K562 (cell line): ENCODE results near the gene ADRB2. TPM values are rescaled to one million over a fixed set of nuclear protein-coding genes. Genes with fewer than 3 reads are reported as not detected.
A peak's percentile ranks its signal among the peaks of the same experiment; 100 is the strongest.

Source experiments
- BRF1 ChIP-seq: IDR thresholded peaks from 3 replicates; pipeline ENCODE4 v1.6.1; 2011; ENCODE audit warnings: borderline replicate concordance, mild to moderate bottlenecking; ENCODE audit not compliant: insufficient read length; ENCODE audit errors: extremely low read depth
- COPS2 ChIP-seq: fragments of 450-650 bp; conservative IDR thresholded peaks from 2 replicates; pipeline ENCODE4 v1.6.1; 2016; ENCODE audit warnings: mild to moderate bottlenecking, moderate library complexity
- ETV6 ChIP-seq, 3 experiments: fragments of 150-350 bp in 1 of 3; sonication (generic) in 1 of 3; formaldehyde crosslinking in 1 of 3; IDR thresholded peaks; 2 replicates each; pipeline versions ENCODE4 v1.6.1 to v1.8.0; 2014 to 2022; ENCODE audit warnings: borderline replicate concordance in 2 of 3, low read depth in 2 of 3, antibody characterized with exemption in 1 of 3, low read length in 1 of 3, mild to moderate bottlenecking in 1 of 3, missing genetic modification reagents in 1 of 3
- FOXJ3 ChIP-seq: sonication (generic); formaldehyde crosslinking; IDR thresholded peaks from 2 replicates; pipeline ENCODE4 v1.4.0; 2020; ENCODE audit warnings: mild to moderate bottlenecking, missing genetic modification reagents
- KLF1 ChIP-seq: fragments of 450-650 bp; IDR thresholded peaks from 2 replicates; pipeline ENCODE4 v1.6.1; 2016; ENCODE audit warnings: missing genetic modification characterization, missing compliant biosample characterization
- POLR3G ChIP-seq: IDR thresholded peaks from 2 replicates; pipeline ENCODE4 v1.6.1; 2011; ENCODE audit not compliant: insufficient read length, insufficient replicate concordance; ENCODE audit errors: extremely low read depth
- TAL1 ChIP-seq: fragments of 450-650 bp; IDR thresholded peaks from 2 replicates; pipeline ENCODE4 v1.6.1; 2016; ENCODE audit warnings: mild to moderate bottlenecking
- WHSC1 ChIP-seq: IDR thresholded peaks from one replicate; pipeline ENCODE4 v1.6.1; 2012; ENCODE audit warnings: low read length, control low read depth, inconsistent platforms
- ZNF274 ChIP-seq: IDR thresholded peaks from 2 replicates; pipeline ENCODE4 v1.6.1; 2011; ENCODE audit warnings: low read depth, mild to moderate bottlenecking, low read length, moderate library complexity, borderline replicate concordance
- polyA plus RNA-seq, 8 experiments: library from polyadenylated mRNA; depleted of rRNA in 4 of 8; stranded (reverse) in 5 of 8; unstranded in 3 of 8; fragments of >200 nt; fragmentation: Nextera tagmentation in 2 of 8; fragmentation: Illumina TruSeq in 1 of 8; extraction: Ambion mirVana in 2 of 8; extraction: Trizol in 1 of 8; gene quantifications; 2 replicates each; pipeline versions ENCODE4 v1.2.1 to v1.2.3, GENCODE V29; 2011 to 2014; ENCODE audit warnings: inconsistent platforms in 1 of 8, missing spikeins in 1 of 8
- total RNA-seq, 7 experiments: library from RNA; depleted of rRNA in 6 of 7; stranded (reverse); fragments of >200 nt in 6 of 7; fragmentation: Illumina TruSeq in 2 of 7; extraction: Trizol in 2 of 7; gene quantifications; 2 replicates each; pipeline versions ENCODE4 v1.2.1 to v1.2.3, GENCODE V29; 2011 to 2021; ENCODE audit warnings: low replicate concordance in 1 of 7
- TF ChIP-seq, protein P1 (sequence below): fragments of 250-450 bp; sonication (Bioruptor Pico); IDR thresholded peaks from 2 replicates; pipeline ENCODE4 v1.5.1; 2021; ENCODE audit warnings: mild to moderate bottlenecking
- TF ChIP-seq, protein P2 (sequence below): IDR thresholded peaks from 2 replicates; pipeline ENCODE4 v1.6.1; 2016; ENCODE audit warnings: missing genetic modification characterization, missing compliant biosample characterization
- TF ChIP-seq, protein P3 (sequence below): sonication (generic); formaldehyde crosslinking; IDR thresholded peaks from 2 replicates; pipeline ENCODE4 v1.8.0; 2023; ENCODE audit warnings: missing genetic modification reagents, mild to moderate bottlenecking, borderline replicate concordance
- TF ChIP-seq, protein P4 (sequence below): fragments of 200-400 bp; formaldehyde crosslinking; IDR thresholded peaks from 2 replicates; pipeline ENCODE4 v1.6.1; 2017; ENCODE audit warnings: mild to moderate bottlenecking, low read depth, low read length, moderate library complexity
- TF ChIP-seq, protein P5 (sequence below): fragments of 250-450 bp; sonication (Bioruptor Pico); IDR thresholded peaks from 2 replicates; pipeline ENCODE4 v1.5.0; 2020; ENCODE audit warnings: mild to moderate bottlenecking

The ADRB2 gene
- total and polyA plus RNA-seq, 9 of the 15 experiments (the other 6 are each of a cell fraction or from before 2014, with no cell fraction given): 0.01 to 0.18 (median 0.04) TPM; not detected in 2

DNA sequence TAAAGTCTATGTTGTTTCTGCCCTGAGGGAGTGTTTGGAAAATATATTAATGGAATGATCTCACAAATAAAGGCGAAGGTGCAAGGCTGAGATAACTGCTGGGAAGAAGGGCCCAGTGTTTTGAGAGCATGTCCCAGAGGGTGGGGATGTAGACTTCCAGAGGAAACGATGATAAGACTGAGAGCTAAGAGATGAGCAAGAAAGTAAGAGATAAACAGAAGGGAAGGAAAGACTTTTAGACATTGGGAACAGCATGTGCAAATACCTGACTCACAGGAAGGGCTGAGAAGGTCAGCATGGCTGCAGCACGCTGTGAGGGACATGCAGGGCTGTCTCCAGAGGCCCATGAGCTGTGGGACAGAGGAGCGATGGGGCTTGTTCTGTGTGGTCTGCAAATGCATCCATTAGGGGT, 19.9 kb upstream of the ADRB2 start (continued):
- TF ChIP-seq, protein P1, sequence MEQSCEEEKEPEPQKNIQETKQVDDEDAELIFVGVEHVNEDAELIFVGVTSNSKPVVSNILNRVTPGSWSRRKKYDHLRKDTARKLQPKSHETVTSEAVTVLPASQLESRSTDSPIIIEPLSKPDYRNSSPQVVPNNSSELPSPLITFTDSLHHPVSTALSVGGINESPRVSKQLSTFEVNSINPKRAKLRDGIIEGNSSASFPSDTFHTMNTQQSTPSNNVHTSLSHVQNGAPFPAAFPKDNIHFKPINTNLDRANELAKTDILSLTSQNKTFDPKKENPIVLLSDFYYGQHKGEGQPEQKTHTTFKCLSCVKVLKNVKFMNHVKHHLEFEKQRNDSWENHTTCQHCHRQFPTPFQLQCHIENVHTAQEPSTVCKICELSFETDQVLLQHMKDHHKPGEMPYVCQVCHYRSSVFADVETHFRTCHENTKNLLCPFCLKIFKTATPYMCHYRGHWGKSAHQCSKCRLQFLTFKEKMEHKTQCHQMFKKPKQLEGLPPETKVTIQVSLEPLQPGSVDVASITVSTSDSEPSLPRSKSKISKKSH: no peak
- TF ChIP-seq, protein P2, sequence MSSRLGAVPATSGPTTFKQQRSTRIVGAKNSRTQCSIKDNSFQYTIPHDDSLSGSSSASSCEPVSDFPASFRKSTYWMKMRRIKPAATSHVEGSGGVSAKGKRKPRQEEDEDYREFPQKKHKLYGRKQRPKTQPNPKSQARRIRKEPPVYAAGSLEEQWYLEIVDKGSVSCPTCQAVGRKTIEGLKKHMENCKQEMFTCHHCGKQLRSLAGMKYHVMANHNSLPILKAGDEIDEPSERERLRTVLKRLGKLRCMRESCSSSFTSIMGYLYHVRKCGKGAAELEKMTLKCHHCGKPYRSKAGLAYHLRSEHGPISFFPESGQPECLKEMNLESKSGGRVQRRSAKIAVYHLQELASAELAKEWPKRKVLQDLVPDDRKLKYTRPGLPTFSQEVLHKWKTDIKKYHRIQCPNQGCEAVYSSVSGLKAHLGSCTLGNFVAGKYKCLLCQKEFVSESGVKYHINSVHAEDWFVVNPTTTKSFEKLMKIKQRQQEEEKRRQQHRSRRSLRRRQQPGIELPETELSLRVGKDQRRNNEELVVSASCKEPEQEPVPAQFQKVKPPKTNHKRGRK (tag): no peak
- TF ChIP-seq, protein P3, sequence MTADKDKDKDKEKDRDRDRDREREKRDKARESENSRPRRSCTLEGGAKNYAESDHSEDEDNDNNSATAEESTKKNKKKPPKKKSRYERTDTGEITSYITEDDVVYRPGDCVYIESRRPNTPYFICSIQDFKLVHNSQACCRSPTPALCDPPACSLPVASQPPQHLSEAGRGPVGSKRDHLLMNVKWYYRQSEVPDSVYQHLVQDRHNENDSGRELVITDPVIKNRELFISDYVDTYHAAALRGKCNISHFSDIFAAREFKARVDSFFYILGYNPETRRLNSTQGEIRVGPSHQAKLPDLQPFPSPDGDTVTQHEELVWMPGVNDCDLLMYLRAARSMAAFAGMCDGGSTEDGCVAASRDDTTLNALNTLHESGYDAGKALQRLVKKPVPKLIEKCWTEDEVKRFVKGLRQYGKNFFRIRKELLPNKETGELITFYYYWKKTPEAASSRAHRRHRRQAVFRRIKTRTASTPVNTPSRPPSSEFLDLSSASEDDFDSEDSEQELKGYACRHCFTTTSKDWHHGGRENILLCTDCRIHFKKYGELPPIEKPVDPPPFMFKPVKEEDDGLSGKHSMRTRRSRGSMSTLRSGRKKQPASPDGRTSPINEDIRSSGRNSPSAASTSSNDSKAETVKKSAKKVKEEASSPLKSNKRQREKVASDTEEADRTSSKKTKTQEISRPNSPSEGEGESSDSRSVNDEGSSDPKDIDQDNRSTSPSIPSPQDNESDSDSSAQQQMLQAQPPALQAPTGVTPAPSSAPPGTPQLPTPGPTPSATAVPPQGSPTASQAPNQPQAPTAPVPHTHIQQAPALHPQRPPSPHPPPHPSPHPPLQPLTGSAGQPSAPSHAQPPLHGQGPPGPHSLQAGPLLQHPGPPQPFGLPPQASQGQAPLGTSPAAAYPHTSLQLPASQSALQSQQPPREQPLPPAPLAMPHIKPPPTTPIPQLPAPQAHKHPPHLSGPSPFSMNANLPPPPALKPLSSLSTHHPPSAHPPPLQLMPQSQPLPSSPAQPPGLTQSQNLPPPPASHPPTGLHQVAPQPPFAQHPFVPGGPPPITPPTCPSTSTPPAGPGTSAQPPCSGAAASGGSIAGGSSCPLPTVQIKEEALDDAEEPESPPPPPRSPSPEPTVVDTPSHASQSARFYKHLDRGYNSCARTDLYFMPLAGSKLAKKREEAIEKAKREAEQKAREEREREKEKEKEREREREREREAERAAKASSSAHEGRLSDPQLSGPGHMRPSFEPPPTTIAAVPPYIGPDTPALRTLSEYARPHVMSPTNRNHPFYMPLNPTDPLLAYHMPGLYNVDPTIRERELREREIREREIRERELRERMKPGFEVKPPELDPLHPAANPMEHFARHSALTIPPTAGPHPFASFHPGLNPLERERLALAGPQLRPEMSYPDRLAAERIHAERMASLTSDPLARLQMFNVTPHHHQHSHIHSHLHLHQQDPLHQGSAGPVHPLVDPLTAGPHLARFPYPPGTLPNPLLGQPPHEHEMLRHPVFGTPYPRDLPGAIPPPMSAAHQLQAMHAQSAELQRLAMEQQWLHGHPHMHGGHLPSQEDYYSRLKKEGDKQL (CRISPR knock-in tag): no peak
- TF ChIP-seq WHSC1 (no peak), BRF1 (no peak), POLR3G (no peak), ETV6 (IDR thresholded peaks at IDR 0.05; ENCODE audit: borderline replicate concordance in 1 of 2, low read depth in 2 of 2, low read length in 1 of 2) (no peak; a peak in 1 of 4 replicates), ETV6 (CRISPR knock-in tag; IDR thresholded peaks at IDR 0.05; ENCODE audit: borderline replicate concordance) (no peak), KLF1 (tag) (no peak), FOXJ3 (CRISPR knock-in tag) (no peak), COPS2 (no peak), ZNF274 (no peak), TAL1 (peak; percentile 88)
- TF ChIP-seq, protein P4, sequence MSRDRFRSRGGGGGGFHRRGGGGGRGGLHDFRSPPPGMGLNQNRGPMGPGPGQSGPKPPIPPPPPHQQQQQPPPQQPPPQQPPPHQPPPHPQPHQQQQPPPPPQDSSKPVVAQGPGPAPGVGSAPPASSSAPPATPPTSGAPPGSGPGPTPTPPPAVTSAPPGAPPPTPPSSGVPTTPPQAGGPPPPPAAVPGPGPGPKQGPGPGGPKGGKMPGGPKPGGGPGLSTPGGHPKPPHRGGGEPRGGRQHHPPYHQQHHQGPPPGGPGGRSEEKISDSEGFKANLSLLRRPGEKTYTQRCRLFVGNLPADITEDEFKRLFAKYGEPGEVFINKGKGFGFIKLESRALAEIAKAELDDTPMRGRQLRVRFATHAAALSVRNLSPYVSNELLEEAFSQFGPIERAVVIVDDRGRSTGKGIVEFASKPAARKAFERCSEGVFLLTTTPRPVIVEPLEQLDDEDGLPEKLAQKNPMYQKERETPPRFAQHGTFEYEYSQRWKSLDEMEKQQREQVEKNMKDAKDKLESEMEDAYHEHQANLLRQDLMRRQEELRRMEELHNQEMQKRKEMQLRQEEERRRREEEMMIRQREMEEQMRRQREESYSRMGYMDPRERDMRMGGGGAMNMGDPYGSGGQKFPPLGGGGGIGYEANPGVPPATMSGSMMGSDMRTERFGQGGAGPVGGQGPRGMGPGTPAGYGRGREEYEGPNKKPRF: no peak
- TF ChIP-seq, protein P5, sequence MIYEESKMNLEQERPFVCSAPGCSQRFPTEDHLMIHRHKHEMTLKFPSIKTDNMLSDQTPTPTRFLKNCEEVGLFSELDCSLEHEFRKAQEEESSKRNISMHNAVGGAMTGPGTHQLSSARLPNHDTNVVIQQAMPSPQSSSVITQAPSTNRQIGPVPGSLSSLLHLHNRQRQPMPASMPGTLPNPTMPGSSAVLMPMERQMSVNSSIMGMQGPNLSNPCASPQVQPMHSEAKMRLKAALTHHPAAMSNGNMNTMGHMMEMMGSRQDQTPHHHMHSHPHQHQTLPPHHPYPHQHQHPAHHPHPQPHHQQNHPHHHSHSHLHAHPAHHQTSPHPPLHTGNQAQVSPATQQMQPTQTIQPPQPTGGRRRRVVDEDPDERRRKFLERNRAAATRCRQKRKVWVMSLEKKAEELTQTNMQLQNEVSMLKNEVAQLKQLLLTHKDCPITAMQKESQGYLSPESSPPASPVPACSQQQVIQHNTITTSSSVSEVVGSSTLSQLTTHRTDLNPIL: no peak
